MM.1S (cell line): Measurements from ENCODE around the gene ADISSP.

Experiments used
- DNase-seq: peaks from one replicate; pipeline ENCODE4 v3.0.0-alpha.2; 2015
- H2AFZ ChIP-seq: fragments of 300-600 bp; sonication (generic); 2 replicates; pipeline ENCODE4 v1.6.0; 2016; ENCODE audit warnings: antibody characterized with exemption, low read length
- H3F3A ChIP-seq: fragments of 300-600 bp; sonication (generic); 2 replicates; pipeline ENCODE4 v1.6.1; 2016; ENCODE audit warnings: mild to moderate bottlenecking, antibody characterized with exemption, low read length, moderate library complexity, mixed read lengths; ENCODE audit not compliant: insufficient read depth
- H3K27ac ChIP-seq: fragments of 300-600 bp; sonication (generic); 2 replicates; pipeline ENCODE4 v1.5.1; 2016; ENCODE audit warnings: mild to moderate bottlenecking, low read length
- H3K27me3 ChIP-seq: fragments of 300-600 bp; sonication (generic); replicated peaks from 2 replicates; pipeline ENCODE4 v1.6.0; 2016; ENCODE audit warnings: low read length; ENCODE audit not compliant: insufficient read depth
- H3K36me3 ChIP-seq: fragments of 300-600 bp; sonication (generic); replicated peaks from 2 replicates; pipeline ENCODE4 v1.6.1; 2016; ENCODE audit warnings: mild to moderate bottlenecking, low read length, mixed read lengths; ENCODE audit not compliant: insufficient read depth
- H3K4me1 ChIP-seq: fragments of 300-600 bp; sonication (generic); 2 replicates; pipeline ENCODE4 v1.6.1; 2016; ENCODE audit warnings: low read length, mixed read lengths
- H3K4me2 ChIP-seq: fragments of 300-600 bp; sonication (generic); 2 replicates; pipeline ENCODE4 v1.6.0; 2016; ENCODE audit warnings: low read depth, low read length
- H3K4me3 ChIP-seq: fragments of 300-600 bp; sonication (generic); 2 replicates; pipeline ENCODE4 v1.5.1; 2016; ENCODE audit warnings: low read length, mixed read lengths
- H3K79me2 ChIP-seq: fragments of 300-600 bp; sonication (generic); 2 replicates; pipeline ENCODE4 v1.6.1; 2016; ENCODE audit warnings: mixed run types, low read length, mixed read lengths
- H3K9ac ChIP-seq: fragments of 300-600 bp; sonication (generic); 2 replicates; pipeline ENCODE4 v1.6.1; 2016; ENCODE audit warnings: low read length, mixed read lengths
- H3K9me2 ChIP-seq: fragments of 300-600 bp; sonication (generic); replicated peaks from 2 replicates; pipeline ENCODE4 v1.6.1; 2016; ENCODE audit warnings: mild to moderate bottlenecking, low read length, mixed read lengths; ENCODE audit not compliant: insufficient read depth
- H3K9me3 ChIP-seq: fragments of 300-600 bp; sonication (generic); replicated peaks from 2 replicates; pipeline ENCODE4 v1.6.1; 2016; ENCODE audit warnings: mild to moderate bottlenecking, low read length, mixed read lengths; ENCODE audit not compliant: insufficient read depth
- H4K20me1 ChIP-seq: fragments of 300-600 bp; sonication (generic); 2 replicates; pipeline ENCODE4 v1.6.1; 2016; ENCODE audit warnings: mild to moderate bottlenecking, low read length, moderate library complexity, mixed read lengths; ENCODE audit not compliant: insufficient read depth
- EZH2 ChIP-seq: fragments of 300-600 bp; sonication (generic); optimal IDR thresholded peaks from 2 replicates; pipeline ENCODE3; 2017; ENCODE audit warnings: low read depth, mild to moderate bottlenecking, antibody characterized with exemption, low read length, mixed read lengths
- EZH2phosphoT487 ChIP-seq: fragments of 300-600 bp; sonication (generic); IDR thresholded peaks from 2 replicates; pipeline ENCODE4 v1.6.1; 2018; ENCODE audit warnings: antibody characterized with exemption, low read length
- TF ChIP-seq, protein P1 (sequence below): fragments of 300-600 bp; sonication (generic); IDR thresholded peaks from 2 replicates; pipeline ENCODE4 v1.5.1; 2016; ENCODE audit warnings: antibody characterized with exemption, low read length, mixed read lengths

The ADISSP gene

DNA sequence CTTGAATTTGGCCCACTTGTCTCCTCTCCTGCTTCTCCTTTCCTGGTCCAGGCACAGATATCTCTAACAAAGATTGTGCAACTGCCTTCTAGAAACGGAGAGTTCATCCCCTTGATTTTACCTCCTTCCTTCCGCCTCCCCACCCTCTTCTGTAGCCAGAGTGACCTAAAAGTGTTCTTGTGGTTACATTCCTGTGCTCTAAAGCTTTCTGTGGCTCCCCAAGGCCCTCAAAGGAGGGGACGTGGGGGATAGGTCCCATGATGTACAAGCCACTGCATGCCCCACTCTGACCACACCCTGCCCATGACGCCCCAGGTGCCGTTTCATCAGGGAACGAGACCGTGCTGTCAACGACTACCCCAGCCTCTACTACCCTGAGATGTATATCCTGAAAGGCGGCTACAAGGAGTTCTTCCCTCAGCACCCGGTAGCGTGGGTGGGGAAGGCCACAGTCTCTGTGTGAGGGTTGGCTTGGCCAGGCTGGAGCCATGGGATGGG, 36.8 kb upstream of the ADISSP start:
- H2AFZ ChIP-seq, result no peak overlapping the region
- DNase-seq, result no peak
- peaks cover 24% of the 10 kb centered on the region for H3K79me2 ChIP-seq
- H3K4me1 ChIP-seq, result peaks cover 12% of the 10 kb centered on the region
- H3K27ac ChIP-seq, result no peak overlapping the region
- H3K27me3 ChIP-seq, result no peaks in the 10 kb centered on the region
- no peaks in the 10 kb centered on the region for H3K9me3 ChIP-seq
- TF ChIP-seq EZH2, result no peak
- no peak for TF ChIP-seq EZH2phosphoT487
- TF ChIP-seq, protein P1, sequence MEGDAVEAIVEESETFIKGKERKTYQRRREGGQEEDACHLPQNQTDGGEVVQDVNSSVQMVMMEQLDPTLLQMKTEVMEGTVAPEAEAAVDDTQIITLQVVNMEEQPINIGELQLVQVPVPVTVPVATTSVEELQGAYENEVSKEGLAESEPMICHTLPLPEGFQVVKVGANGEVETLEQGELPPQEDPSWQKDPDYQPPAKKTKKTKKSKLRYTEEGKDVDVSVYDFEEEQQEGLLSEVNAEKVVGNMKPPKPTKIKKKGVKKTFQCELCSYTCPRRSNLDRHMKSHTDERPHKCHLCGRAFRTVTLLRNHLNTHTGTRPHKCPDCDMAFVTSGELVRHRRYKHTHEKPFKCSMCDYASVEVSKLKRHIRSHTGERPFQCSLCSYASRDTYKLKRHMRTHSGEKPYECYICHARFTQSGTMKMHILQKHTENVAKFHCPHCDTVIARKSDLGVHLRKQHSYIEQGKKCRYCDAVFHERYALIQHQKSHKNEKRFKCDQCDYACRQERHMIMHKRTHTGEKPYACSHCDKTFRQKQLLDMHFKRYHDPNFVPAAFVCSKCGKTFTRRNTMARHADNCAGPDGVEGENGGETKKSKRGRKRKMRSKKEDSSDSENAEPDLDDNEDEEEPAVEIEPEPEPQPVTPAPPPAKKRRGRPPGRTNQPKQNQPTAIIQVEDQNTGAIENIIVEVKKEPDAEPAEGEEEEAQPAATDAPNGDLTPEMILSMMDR, result no peak
- no peak overlapping the region for H3K4me2 ChIP-seq
- no peak overlapping the region for H3K9ac ChIP-seq
- peaks cover 3% of the 10 kb centered on the region for H3K36me3 ChIP-seq
- no peak overlapping the region for H3K4me3 ChIP-seq
- no peaks in the 10 kb centered on the region for H4K20me1 ChIP-seq
- no peaks in the 10 kb centered on the region; the same call in 1 of the 2 replicates for H3F3A ChIP-seq
- H3K9me2 ChIP-seq, result no peaks in the 10 kb centered on the region

DNA sequence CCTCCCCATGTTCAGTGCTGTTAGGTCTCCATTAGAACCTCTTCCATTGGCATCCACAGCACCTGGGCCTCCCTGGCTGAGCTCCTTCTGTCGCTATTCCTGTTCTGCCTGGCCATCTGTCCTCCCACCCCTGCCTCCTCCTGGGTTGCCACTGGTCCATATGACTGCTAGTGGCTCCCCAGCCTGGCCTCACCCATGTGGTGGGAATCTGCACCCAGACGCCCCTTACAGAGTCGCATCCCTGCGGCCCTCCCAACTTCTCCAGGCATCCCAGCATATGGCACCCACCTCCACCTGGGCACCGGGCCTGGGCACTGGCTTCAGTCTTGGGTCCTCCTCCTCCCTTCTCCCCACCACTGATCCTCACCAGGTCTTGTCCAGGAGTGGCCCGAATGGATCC, 36.3 kb upstream of the ADISSP start:
- no peak for DNase-seq
- no peak overlapping the region for H3K27ac ChIP-seq

DNA sequence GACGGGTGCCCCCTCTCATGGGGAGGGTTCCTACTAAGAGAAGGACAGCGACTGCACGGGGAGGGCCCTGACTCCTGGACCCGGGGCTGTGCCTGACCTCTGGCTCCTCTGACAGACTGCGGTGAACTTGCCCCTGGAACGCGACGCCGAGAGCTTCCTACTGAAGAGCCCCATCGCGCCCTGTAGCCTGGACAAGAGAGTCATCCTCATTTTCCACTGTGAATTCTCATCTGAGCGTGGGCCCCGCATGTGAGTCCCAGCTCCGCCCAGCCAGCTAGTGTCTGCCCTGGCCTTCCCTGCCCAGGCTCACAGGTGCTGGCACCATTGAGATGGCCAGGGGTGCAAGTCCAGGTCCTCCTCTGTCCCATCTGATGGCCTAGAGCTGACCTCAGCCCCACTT, 35.7 kb upstream of the ADISSP start:
- Histone ChIP-seq H3K4me3 (no peak overlapping the region), H3F3A (peaks cover 5% of the 10 kb centered on the region), H3K4me1 (peaks cover 22% of the 10 kb centered on the region), H3K9me2 (no peaks in the 10 kb centered on the region), H3K9me3 (no peaks in the 10 kb centered on the region), H3K27me3 (no peaks in the 10 kb centered on the region), H3K36me3 (peaks cover 3% of the 10 kb centered on the region), H4K20me1 (no peaks in the 10 kb centered on the region), H3K4me2 (no peak overlapping the region), H3K79me2 (peaks cover 34% of the 10 kb centered on the region), H3K27ac (no peak overlapping the region), H2AFZ (no peak overlapping the region), H3K9ac (no peak overlapping the region)
- no peak for DNase-seq
- no peak for TF ChIP-seq EZH2phosphoT487
- no peak for TF ChIP-seq EZH2
- TF ChIP-seq, protein P1, result no peak

More for the DNA sequence above, 36.3 kb upstream of the ADISSP start:
- H3K27me3 ChIP-seq, result no peaks in the 10 kb centered on the region
- peaks cover 16% of the 10 kb centered on the region for H3K4me1 ChIP-seq
- no peaks in the 10 kb centered on the region for H4K20me1 ChIP-seq
- no peak overlapping the region for H3K4me3 ChIP-seq
- no peaks in the 10 kb centered on the region for H3K9me2 ChIP-seq
- H3K36me3 ChIP-seq, result peaks cover 3% of the 10 kb centered on the region
- H3K9ac ChIP-seq, result no peak overlapping the region
- H3K9me3 ChIP-seq, result no peaks in the 10 kb centered on the region
- no peaks in the 10 kb centered on the region; the same call in 1 of the 2 replicates for H3F3A ChIP-seq
- H3K4me2 ChIP-seq, result no peak overlapping the region
- TF ChIP-seq EZH2, result no peak
- TF ChIP-seq, protein P1, result no peak
- TF ChIP-seq EZH2phosphoT487, result no peak
- H2AFZ ChIP-seq, result no peak overlapping the region
- peaks cover 29% of the 10 kb centered on the region for H3K79me2 ChIP-seq
